GM18861 (cell line): ENCODE measurements around the gene PATZ1.

Source experiments
- ATAC-seq: cut with Tn5 transposase; IDR thresholded peaks from one replicate; pipeline ENCODE4 v1.9.1; 2021; ENCODE audit not compliant: unreplicated experiment

Gene PATZ1

DNA sequence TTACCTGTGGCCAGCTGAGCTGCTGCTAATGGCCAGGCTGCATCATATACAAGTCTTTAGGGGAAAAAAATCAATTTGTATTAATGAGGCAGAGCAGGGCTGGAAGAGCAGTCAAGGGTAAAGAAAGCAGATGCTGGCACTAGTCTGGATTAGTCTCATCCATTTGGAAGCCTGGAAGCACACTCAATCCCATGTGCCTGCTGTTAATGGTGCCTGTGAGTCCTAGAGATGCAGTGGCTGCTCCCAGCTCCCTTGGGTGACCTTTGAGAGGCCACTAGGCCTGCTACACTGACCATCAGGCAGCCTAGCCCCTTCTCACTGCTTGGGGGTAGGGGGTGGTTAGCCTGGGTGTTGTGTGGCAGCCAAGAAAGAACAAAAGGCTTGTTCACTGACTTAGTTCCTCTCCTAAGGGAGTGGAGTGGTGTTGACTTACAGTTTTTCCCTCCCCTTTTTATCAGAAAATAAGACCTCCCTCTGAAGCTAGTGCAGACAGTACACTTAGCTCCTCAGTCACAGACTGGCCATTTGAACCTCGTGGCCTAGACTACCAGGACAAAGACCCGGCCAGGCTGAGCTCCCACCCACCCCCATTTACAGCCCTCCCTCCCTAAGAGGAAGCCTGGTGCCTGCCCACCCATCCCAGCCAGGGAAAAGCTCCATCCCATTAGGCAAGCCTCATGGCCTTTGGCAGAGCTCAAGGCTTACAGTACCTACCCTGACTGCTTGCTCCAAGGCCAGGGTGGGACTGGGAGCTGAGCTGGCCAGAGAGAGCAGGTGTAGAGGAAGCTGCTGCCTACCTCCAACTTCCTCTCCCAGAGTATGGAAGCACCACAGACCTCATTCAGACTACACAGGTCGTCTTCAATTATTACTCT, 61.6 kb downstream of the PATZ1 start:
- ATAC-seq, result no peak

- no peak for ATAC-seq
Measured at GRCh38 chr22:31282748-31283468, 63.2 kb downstream of the PATZ1 start.

DNA sequence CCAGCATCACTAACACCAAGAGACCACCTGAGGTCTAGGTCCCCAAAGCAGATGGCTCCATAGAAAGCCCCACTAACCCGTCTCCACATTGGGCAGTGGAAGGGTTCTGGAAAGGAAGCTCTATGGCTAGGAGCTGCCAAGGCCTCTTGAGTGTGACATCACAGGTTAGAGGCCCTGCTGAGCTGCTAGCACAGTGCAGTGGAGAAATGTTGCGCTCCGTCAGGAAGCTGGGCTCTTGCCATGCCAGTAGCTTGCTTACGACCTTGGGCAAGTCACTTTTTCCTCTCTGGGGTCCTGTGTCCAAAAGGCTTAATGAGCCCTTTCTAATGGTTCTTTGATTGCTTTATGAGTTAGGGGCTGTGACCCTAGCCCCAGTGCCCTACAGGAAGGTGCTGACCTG, 64.4 kb downstream of the PATZ1 start:
- ATAC-seq, result no peak

DNA sequence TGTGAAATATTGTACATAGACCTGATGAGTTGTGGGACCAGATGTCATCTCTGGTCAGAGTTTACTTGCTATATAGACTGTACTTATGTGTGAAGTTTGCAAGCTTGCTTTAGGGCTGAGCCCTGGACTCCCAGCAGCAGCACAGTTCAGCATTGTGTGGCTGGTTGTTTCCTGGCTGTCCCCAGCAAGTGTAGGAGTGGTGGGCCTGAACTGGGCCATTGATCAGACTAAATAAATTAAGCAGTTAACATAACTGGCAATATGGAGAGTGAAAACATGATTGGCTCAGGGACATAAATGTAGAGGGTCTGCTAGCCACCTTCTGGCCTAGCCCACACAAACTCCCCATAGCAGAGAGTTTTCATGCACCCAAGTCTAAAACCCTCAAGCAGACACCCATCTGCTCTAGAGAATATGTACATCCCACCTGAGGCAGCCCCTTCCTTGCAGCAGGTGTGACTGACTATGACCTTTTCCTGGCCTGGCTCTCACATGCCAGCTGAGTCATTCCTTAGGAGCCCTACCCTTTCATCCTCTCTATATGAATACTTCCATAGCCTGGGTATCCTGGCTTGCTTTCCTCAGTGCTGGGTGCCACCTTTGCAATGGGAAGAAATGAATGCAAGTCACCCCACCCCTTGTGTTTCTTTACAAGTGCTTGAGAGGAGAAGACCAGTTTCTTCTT, 66.2 kb downstream of the PATZ1 start:
- no peak for ATAC-seq

DNA sequence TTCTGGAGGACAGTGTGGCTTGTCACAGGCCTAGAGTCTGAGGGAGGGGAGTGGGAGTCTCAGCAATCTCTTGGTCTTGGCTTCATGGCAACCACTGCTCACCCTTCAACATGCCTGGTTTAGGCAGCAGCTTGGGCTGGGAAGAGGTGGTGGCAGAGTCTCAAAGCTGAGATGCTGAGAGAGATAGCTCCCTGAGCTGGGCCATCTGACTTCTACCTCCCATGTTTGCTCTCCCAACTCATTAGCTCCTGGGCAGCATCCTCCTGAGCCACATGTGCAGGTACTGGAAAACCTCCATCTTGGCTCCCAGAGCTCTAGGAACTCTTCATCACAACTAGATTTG, 66.8 kb downstream of the PATZ1 start:
- no peak for ATAC-seq

- no peak for ATAC-seq
Measured at GRCh38 chr22:31278626-31279326, 67.4 kb downstream of the PATZ1 start.

GRCh38 chr22:31278151-31278621, 68.0 kb downstream of the PATZ1 start:
- no peak for ATAC-seq

GRCh38 chr22:31277741-31278140, 68.4 kb downstream of the PATZ1 start:
- ATAC-seq, result no peak

DNA sequence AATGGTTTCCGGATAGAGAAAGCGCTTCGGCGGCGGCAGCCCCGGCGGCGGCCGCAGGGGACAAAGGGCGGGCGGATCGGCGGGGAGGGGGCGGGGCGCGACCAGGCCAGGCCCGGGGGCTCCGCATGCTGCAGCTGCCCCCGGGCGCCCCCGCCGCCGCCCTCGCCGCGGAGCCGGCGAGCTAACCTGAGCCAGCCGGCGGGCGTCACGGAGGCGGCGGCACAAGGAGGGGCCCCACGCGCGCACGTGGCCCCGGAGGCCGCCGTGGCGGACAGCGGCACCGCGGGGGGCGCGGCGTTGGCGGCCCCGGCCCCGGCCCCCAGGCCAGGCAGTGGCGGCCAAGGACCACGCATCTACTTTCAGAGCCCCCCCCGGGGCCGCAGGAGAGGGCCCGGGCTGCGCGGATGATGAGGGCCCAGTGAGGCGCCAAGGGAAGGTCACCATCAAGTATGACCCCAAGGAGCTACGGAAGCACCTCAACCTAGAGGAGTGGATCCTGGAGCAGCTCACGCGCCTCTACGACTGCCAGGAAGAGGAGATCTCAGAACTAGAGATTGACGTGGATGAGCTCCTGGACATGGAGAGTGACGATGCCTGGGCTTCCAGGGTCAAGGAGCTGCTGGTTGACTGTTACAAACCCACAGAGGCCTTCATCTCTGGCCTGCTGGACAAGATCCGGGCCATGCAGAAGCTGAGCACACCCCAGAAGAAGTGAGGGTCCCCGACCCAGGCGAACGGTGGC, 69.5 kb downstream of the PATZ1 start:
- ATAC-seq, result no peak
